Prostate gland (tissue), 2 donors: ENCODE results near the gene AKAP13.

Experiments used
- POLR2A ChIP-seq: fragments of 450-650 bp; IDR thresholded peaks from one replicate; pipeline ENCODE4 v1.6.1; 2016; ENCODE audit warnings: antibody characterized with exemption, mild to moderate bottlenecking
- POLR2AphosphoS5 ChIP-seq: sonication (generic); formaldehyde crosslinking; IDR thresholded peaks from one replicate; pipeline ENCODE4 v1.6.1; 2017; ENCODE audit warnings: antibody characterized with exemption
- TF ChIP-seq, protein P1 (sequence below), 4 experiments: fragments of 200-600 bp in 2 of 4; fragments of 450-650 bp in 2 of 4; sonication (generic) in 2 of 4; IDR thresholded peaks; 1 replicate in 3 of 4; 2 replicates in 1 of 4; pipeline ENCODE4 v1.5.1; 2016 to 2019; ENCODE audit warnings: antibody characterized with exemption in 4 of 4, mild to moderate bottlenecking in 2 of 4, moderate library complexity in 2 of 4

DNA sequence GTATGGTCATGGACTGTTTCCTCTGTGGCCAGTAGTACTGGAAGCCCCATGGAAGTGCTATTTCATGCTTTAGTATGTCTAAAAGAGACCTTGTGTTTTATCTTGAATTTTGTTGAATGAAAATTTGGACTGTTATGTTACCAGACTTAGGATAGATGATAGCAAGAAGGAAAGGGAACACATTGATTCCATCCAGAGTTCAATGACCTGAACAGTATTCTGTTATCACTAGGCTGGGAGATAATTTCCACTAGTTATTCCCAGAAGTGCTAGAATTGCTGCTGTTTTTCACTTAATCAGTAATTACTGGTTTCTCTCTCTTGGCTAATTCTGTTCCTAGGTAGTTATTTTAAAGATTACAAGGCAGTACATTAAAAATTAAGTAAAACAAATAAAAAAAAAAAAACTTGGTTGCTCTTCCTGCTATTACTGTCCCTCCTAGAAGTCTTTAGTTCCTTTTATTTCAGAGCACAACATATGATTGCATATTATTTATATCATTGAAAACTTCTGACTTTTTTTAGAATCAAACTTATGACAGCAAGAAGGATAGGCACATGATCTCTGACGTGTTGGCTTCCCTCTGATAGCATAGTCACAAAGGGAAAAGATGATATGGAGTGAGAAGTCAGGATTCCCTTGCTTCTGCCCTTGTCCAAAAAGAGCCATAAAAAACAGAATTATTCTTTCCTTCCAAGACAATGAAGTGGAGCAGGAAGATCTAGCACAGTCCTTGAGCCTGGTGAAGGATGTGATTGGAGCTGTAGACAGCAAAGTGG is 342.2 kb downstream of the AKAP13 start:
- TF ChIP-seq, protein P1, sequence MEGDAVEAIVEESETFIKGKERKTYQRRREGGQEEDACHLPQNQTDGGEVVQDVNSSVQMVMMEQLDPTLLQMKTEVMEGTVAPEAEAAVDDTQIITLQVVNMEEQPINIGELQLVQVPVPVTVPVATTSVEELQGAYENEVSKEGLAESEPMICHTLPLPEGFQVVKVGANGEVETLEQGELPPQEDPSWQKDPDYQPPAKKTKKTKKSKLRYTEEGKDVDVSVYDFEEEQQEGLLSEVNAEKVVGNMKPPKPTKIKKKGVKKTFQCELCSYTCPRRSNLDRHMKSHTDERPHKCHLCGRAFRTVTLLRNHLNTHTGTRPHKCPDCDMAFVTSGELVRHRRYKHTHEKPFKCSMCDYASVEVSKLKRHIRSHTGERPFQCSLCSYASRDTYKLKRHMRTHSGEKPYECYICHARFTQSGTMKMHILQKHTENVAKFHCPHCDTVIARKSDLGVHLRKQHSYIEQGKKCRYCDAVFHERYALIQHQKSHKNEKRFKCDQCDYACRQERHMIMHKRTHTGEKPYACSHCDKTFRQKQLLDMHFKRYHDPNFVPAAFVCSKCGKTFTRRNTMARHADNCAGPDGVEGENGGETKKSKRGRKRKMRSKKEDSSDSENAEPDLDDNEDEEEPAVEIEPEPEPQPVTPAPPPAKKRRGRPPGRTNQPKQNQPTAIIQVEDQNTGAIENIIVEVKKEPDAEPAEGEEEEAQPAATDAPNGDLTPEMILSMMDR (IDR thresholded peaks at IDR 0.05): no peak
- TF ChIP-seq POLR2AphosphoS5 (no peak), POLR2A (no peak)
